GM18526 (cell line): ENCODE data around the gene SMOC2.

Source experiments
- POLR2A ChIP-seq: IDR thresholded peaks from 3 replicates; pipeline ENCODE4 v1.6.1; 2011; ENCODE audit not compliant: insufficient read length; ENCODE audit errors: extremely low read depth

Gene SMOC2

GRCh38 chr6:168480481-168480880 lies 39.5 kb downstream of the SMOC2 start:
- TF ChIP-seq POLR2A = no peak

- no peak for TF ChIP-seq POLR2A
These were observed 44.8 kb downstream of the SMOC2 start for GRCh38 chr6:168485818-168486217.

- TF ChIP-seq POLR2A = no peak
These were observed 49.8 kb downstream of the SMOC2 start for GRCh38 chr6:168490757-168491156.

- TF ChIP-seq POLR2A = no peak
These were observed 53.0 kb downstream of the SMOC2 start for GRCh38 chr6:168493976-168494375.

- no peak for TF ChIP-seq POLR2A
These were observed 53.7 kb downstream of the SMOC2 start for GRCh38 chr6:168494726-168495125.

- no peak for TF ChIP-seq POLR2A
These were observed 54.1 kb downstream of the SMOC2 start for GRCh38 chr6:168495133-168495532.

GRCh38 chr6:168495636-168496035 lies 54.7 kb downstream of the SMOC2 start:
- TF ChIP-seq POLR2A = no peak

- TF ChIP-seq POLR2A = no peak
These were observed 55.4 kb downstream of the SMOC2 start for GRCh38 chr6:168496139-168496996.

- no peak for TF ChIP-seq POLR2A
These were observed 56.0 kb downstream of the SMOC2 start for GRCh38 chr6:168496997-168497331.

GRCh38 chr6:168497381-168497780 lies 56.4 kb downstream of the SMOC2 start:
- no peak for TF ChIP-seq POLR2A

- no peak for TF ChIP-seq POLR2A
These were observed 57.3 kb downstream of the SMOC2 start for GRCh38 chr6:168498161-168498843.

- no peak for TF ChIP-seq POLR2A
These were observed 58.2 kb downstream of the SMOC2 start for GRCh38 chr6:168499045-168499650.

GRCh38 chr6:168500519-168500918 lies 59.5 kb downstream of the SMOC2 start:
- TF ChIP-seq POLR2A = no peak

GRCh38 chr6:168501561-168501960 lies 60.6 kb downstream of the SMOC2 start:
- no peak for TF ChIP-seq POLR2A

- TF ChIP-seq POLR2A = no peak
These were observed 63.4 kb downstream of the SMOC2 start for GRCh38 chr6:168504366-168504765.

- TF ChIP-seq POLR2A = no peak
These were observed 65.5 kb downstream of the SMOC2 start for GRCh38 chr6:168506460-168506859.
